GM12891 (cell line): ENCODE measurements around the gene TMIGD2.

Experiments used
- DNase-seq: peaks from one replicate; pipeline ENCODE4 v3.0.0; 2011; ENCODE audit warnings: low spot score; ENCODE audit not compliant: insufficient read length
- FAIRE-seq: peaks from 2 replicates; lab custom pipeline; 2011; peaks lifted over from hg19 to GRCh38; lab: Jason Lieb, UNC
- PAX5 ChIP-seq: IDR thresholded peaks from 2 replicates; pipeline ENCODE4 v1.6.1; 2011; ENCODE audit warnings: low read length, moderate library complexity, mild to moderate bottlenecking; ENCODE audit not compliant: insufficient read depth, severe bottlenecking
- POLR2A ChIP-seq: IDR thresholded peaks from 2 replicates; pipeline ENCODE4 v1.6.1; 2011; ENCODE audit warnings: low read depth, low read length, control low read depth
- POLR2AphosphoS5 ChIP-seq: IDR thresholded peaks from 2 replicates; pipeline ENCODE4 v1.6.1; 2011; ENCODE audit warnings: low read depth, low read length, control low read depth
- POU2F2 ChIP-seq: IDR thresholded peaks from 2 replicates; pipeline ENCODE4 v1.6.1; 2011; ENCODE audit warnings: low read depth, mild to moderate bottlenecking, control low read depth, low read length, moderate library complexity
- SPI1 ChIP-seq: IDR thresholded peaks from 2 replicates; pipeline ENCODE4 v1.6.1; 2011; ENCODE audit warnings: low read depth, low read length, control low read depth
- TAF1 ChIP-seq: IDR thresholded peaks from 2 replicates; pipeline ENCODE4 v1.6.1; 2011; ENCODE audit warnings: low read depth, low read length, control low read depth

Gene TMIGD2

GRCh38 chr19:4326837-4327251 is 24.7 kb upstream of the TMIGD2 start:
- DNase-seq (no peak), FAIRE-seq (no peak)
- TF ChIP-seq PAX5 (no peak), TAF1 (no peak), POLR2AphosphoS5 (no peak), POU2F2 (no peak), SPI1 (no peak), POLR2A (no peak)

- TF ChIP-seq SPI1 (no peak), PAX5 (no peak), POLR2AphosphoS5 (no peak), POLR2A (no peak), POU2F2 (no peak), TAF1 (no peak)
- FAIRE-seq = no peak
- DNase-seq = no peak
Observed at GRCh38 chr19:4326215-4326836, 24.1 kb upstream of the TMIGD2 start.

GRCh38 chr19:4324228-4324627 is 22.0 kb upstream of the TMIGD2 start:
- no peak for DNase-seq
- TF ChIP-seq PAX5 (no peak), POU2F2 (no peak), TAF1 (no peak), POLR2AphosphoS5 (no peak), POLR2A (no peak)
- no peak for FAIRE-seq

DNA sequence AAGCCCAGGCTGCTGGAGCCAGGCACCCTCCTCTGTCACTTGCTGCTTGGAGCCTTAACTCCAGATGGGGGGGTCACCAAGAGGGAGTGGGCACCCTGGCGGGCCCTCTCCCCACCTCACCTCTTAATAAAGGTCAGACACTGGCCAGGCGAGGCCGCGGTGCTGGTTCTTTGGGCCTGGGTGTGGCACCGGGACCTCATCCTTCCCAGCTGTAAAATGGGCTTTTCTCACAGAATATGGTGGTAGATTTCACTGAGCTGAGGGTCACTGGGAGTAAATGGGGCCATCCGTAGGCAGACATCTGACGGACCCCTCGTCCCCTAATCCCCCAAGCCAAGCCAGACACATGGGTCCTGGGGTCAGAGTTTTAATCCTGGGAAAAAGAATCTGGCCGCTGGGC is 21.5 kb upstream of the TMIGD2 start:
- no peak for FAIRE-seq
- no peak for DNase-seq
- no peak for TF ChIP-seq POU2F2
- TF ChIP-seq TAF1 = no peak
- TF ChIP-seq POLR2AphosphoS5 = no peak
- TF ChIP-seq SPI1 = no peak
- no peak for TF ChIP-seq PAX5
- no peak for TF ChIP-seq POLR2A

- DNase-seq (no peak), FAIRE-seq (no peak)
- TF ChIP-seq SPI1 (no peak), POLR2A (no peak), POU2F2 (no peak), TAF1 (no peak), PAX5 (no peak), POLR2AphosphoS5 (no peak)
Observed at GRCh38 chr19:4322942-4323665, 20.9 kb upstream of the TMIGD2 start.

GRCh38 chr19:4320419-4320818 is 18.2 kb upstream of the TMIGD2 start:
- no peak for DNase-seq
- no peak for TF ChIP-seq PAX5
- no peak for TF ChIP-seq POLR2AphosphoS5
- TF ChIP-seq POU2F2 = no peak
- no peak for TF ChIP-seq POLR2A
- no peak for TF ChIP-seq SPI1
- no peak for TF ChIP-seq TAF1
- no peak for FAIRE-seq

DNA sequence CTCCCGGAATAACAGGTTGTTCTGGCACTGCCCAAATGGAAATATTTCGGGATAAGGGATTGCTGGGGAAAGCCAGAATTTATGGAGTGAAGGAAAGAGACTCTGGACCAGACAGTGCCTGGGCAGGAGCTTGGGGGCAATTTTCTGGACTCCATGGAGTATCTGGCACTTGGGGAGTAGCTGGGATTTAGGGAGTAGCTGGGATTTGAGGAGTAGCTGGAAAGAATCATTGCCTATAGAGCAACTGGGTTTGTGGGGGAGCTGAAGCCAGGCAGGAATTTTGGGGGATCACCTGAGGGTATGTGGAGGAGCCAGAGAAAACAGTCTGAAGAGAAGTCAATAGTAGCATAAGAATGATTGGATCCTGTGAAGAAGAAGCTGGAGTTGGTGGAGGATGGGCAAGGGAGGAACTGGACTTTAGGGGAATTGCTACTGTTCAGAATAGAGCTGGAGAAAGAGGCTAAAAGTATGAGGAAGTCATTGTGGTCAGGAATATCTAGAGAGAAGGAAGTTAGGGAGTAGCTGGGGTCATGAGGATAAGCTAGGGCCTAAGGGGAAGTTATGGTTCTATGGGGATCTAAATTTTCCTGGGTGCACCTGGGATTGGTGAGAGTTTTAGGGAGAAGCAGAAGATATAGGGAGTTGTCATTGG is 17.0 kb upstream of the TMIGD2 start:
- FAIRE-seq (no peak), DNase-seq (no peak)
- TF ChIP-seq TAF1 (no peak), PAX5 (no peak), POLR2A (no peak), POU2F2 (no peak), POLR2AphosphoS5 (no peak), SPI1 (no peak)

GRCh38 chr19:4318460-4318859 is 16.3 kb upstream of the TMIGD2 start:
- FAIRE-seq = no peak

GRCh38 chr19:4316956-4317355 is 14.8 kb upstream of the TMIGD2 start:
- TF ChIP-seq POLR2A (no peak), POLR2AphosphoS5 (no peak)
- DNase-seq = no peak
- FAIRE-seq = no peak

More at GRCh38 chr19:4318460-4318859, 16.3 kb upstream of the TMIGD2 start:
- TF ChIP-seq POLR2A (no peak), POU2F2 (no peak), SPI1 (no peak), POLR2AphosphoS5 (no peak), TAF1 (no peak), PAX5 (no peak)
- DNase-seq = no peak
